WTC11 (cell line): ENCODE data around the gene SSNA1.

Experiments used
- CREM ChIP-seq: sonication (generic); formaldehyde crosslinking; IDR thresholded peaks from 2 replicates; pipeline ENCODE4 v1.8.1; 2022; ENCODE audit warnings: mild to moderate bottlenecking, missing genetic modification reagents, moderate library complexity
- ETV6 ChIP-seq: sonication (generic); formaldehyde crosslinking; IDR thresholded peaks from 2 replicates; pipeline ENCODE4 v1.8.1; 2022; ENCODE audit warnings: mild to moderate bottlenecking, missing genetic modification reagents
- GABPB1 ChIP-seq: sonication (generic); formaldehyde crosslinking; IDR thresholded peaks from 2 replicates; pipeline ENCODE4 v1.8.1; 2023; ENCODE audit warnings: mild to moderate bottlenecking, missing genetic modification reagents
- IRF2 ChIP-seq: sonication (generic); formaldehyde crosslinking; IDR thresholded peaks from 2 replicates; pipeline ENCODE4 v1.8.0; 2022; ENCODE audit warnings: low read depth, missing genetic modification reagents, borderline replicate concordance
- JAZF1 ChIP-seq: fragments of 250-450 bp; sonication (Bioruptor Pico); IDR thresholded peaks from 2 replicates; pipeline ENCODE4 v1.9.0; 2021; ENCODE audit warnings: moderate library complexity, mild to moderate bottlenecking, inconsistent platforms
- JUN ChIP-seq: sonication (generic); formaldehyde crosslinking; IDR thresholded peaks from 2 replicates; pipeline ENCODE4 v1.8.0; 2023; ENCODE audit warnings: mild to moderate bottlenecking, missing genetic modification reagents
- KAT7 ChIP-seq: sonication (generic); formaldehyde crosslinking; IDR thresholded peaks from 2 replicates; pipeline ENCODE4 v1.8.1; 2023; ENCODE audit warnings: missing genetic modification reagents, mild to moderate bottlenecking, borderline replicate concordance
- MAX ChIP-seq: sonication (generic); formaldehyde crosslinking; IDR thresholded peaks from 2 replicates; pipeline ENCODE4 v1.8.0; 2022; ENCODE audit warnings: mild to moderate bottlenecking, missing genetic modification reagents
- SP1 ChIP-seq: sonication (generic); formaldehyde crosslinking; conservative IDR thresholded peaks from 2 replicates; pipeline ENCODE4 v1.8.1; 2022; ENCODE audit warnings: missing genetic modification reagents
- ZNF232 ChIP-seq: sonication (generic); formaldehyde crosslinking; IDR thresholded peaks from 2 replicates; pipeline ENCODE4 v1.8.0; 2022; ENCODE audit warnings: mild to moderate bottlenecking, missing genetic modification reagents
- TF ChIP-seq, protein P1 (sequence below): fragments of 200-600 bp; IDR thresholded peaks from 2 replicates; pipeline ENCODE4 v1.8.0; 2022; ENCODE audit warnings: antibody characterized with exemption
- TF ChIP-seq, protein P2 (sequence below): sonication (generic); formaldehyde crosslinking; IDR thresholded peaks from 2 replicates; pipeline ENCODE4 v1.8.0; 2022; ENCODE audit warnings: mild to moderate bottlenecking, missing genetic modification reagents

DNA sequence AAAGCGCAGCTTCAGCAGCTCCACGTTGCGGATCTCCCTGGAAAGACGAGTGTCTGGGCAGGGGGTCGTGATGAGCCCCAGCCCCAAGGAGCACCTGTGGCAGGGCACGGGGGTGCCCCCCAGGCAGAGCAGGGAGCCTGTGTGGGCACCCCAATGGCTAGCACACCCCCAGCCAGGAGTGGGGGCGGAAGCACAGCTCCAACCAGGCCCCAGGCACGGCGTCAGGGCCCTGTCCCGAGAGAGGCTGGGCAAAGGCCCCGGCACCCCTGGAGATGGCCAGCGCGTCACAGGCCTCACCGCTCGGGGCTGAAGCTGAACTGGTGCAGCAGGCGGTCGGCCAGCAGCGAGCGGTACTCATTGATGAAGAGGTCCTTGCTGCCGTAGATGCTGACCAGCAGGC lies 8.0 kb upstream of the SSNA1 start:
- TF ChIP-seq IRF2 (CRISPR knock-in tag) (no peak), ZNF232 (no peak), SP1 (no peak), GABPB1 (CRISPR knock-in tag) (no peak), JUN (no peak), MAX (CRISPR knock-in tag) (no peak), ETV6 (no peak), KAT7 (CRISPR knock-in tag) (no peak), JAZF1 (CRISPR knock-in tag) (no peak), CREM (CRISPR knock-in tag) (no peak)
- TF ChIP-seq, protein P1, sequence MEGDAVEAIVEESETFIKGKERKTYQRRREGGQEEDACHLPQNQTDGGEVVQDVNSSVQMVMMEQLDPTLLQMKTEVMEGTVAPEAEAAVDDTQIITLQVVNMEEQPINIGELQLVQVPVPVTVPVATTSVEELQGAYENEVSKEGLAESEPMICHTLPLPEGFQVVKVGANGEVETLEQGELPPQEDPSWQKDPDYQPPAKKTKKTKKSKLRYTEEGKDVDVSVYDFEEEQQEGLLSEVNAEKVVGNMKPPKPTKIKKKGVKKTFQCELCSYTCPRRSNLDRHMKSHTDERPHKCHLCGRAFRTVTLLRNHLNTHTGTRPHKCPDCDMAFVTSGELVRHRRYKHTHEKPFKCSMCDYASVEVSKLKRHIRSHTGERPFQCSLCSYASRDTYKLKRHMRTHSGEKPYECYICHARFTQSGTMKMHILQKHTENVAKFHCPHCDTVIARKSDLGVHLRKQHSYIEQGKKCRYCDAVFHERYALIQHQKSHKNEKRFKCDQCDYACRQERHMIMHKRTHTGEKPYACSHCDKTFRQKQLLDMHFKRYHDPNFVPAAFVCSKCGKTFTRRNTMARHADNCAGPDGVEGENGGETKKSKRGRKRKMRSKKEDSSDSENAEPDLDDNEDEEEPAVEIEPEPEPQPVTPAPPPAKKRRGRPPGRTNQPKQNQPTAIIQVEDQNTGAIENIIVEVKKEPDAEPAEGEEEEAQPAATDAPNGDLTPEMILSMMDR: no peak
- TF ChIP-seq, protein P2, sequence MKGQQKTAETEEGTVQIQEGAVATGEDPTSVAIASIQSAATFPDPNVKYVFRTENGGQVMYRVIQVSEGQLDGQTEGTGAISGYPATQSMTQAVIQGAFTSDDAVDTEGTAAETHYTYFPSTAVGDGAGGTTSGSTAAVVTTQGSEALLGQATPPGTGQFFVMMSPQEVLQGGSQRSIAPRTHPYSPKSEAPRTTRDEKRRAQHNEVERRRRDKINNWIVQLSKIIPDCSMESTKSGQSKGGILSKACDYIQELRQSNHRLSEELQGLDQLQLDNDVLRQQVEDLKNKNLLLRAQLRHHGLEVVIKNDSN (CRISPR knock-in tag): no peak
